CD1c-positive myeloid dendritic cell (primary cell): ENCODE measurements around the gene CTAG1B.
"Not testable (repeated sequence)": the region's sequence is repeated elsewhere in the genome, so short reads cannot be mapped to it uniquely, and the experiment has no call there.

Experiments used
- DNase-seq: peaks from one replicate; pipeline ENCODE4 v3.0.0-alpha.2; 2016; ENCODE audit errors: extremely low spot score

CTAG1B gene

DNA sequence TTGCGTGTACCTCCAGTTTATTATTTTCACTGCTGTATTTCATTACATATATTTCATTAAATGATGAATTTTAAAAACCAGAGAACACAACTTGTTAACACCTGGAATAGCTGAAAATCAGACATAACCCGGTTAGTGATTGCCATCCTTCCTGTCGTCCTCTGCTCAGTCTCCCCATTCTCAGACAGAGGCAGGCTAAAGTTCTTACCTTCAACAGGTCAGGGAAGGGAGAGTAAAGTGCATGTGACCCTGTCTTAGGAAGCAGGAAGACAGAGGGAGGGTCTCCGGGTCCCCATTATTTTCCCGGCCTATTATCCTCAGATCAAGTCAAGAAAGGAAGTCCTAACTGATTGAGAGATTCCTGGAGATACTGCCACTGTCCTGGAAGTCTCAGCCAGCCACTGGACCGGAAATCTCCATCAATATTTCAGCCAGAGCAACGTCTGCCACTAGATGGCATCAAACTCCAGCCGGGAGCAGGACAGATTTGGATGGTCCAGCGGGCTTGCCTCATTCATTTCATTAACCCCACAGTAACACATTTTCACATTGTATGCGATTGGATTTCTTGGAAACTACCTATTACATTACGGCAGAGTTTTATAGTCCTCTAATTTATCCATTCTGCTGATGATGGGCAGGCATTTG is 1.8 kb upstream of the CTAG1B start:
- not testable (repeated sequence) for DNase-seq

DNA sequence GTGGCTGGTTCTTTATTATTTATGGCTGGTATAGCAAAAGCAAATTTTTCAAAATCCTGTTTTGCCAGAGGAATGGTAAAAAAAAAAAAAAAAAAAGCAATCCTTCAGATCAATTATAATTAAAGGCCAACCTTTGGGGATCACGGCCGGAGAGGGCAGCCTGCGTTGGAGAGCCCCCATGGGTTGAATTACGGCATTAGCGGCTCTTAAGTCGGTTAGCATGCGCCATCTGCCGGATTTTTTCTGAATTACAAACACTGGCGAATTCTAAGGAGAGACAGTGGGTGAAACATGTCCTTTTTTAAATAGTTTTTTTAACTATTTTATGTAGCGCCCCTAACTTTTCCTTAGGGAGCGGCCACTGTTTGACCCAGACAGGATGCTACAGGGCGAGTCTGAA is 5.5 kb downstream of the CTAG1B start:
- DNase-seq: not testable (repeated sequence)

DNA sequence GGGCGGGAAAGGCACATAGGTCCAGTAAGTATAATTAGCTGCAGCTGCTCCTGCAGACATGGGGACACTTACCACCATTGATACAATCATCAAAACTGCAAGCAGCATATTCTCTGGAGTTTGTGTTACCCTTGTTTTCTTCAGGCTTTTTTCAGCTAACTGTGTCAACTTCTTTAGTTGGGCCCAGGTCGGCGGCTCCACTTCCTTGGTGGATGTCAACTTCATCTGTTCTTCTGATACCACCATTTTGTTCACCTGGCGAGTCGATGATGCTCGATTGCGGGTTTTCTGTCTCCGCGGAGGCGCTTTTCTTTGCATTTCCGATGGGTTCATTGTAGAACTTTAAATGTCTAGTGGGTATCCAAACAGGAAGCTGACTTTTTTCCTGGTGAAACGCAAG is 7.9 kb downstream of the CTAG1B start:
- not testable (repeated sequence) for DNase-seq

DNA sequence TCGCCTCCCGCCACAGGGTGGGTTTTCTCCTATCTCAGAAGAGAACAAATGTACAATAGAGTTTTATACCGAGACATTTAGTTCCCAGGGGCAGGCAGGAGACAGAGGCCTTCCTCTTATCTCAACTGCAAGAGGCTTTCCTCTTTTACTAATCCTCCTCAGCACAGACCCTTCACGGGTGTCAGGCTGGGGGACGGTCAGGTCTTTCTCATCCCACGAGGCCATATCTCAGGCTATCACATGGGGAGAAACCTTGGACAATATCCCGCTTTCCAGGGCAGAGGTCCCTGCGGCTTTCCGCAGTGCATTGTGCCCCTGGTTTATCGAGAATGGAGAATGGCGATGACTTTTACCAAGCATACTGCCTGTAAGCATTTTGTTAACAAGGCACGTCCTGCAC is 10.3 kb downstream of the CTAG1B start:
- DNase-seq: not testable (repeated sequence)

DNA sequence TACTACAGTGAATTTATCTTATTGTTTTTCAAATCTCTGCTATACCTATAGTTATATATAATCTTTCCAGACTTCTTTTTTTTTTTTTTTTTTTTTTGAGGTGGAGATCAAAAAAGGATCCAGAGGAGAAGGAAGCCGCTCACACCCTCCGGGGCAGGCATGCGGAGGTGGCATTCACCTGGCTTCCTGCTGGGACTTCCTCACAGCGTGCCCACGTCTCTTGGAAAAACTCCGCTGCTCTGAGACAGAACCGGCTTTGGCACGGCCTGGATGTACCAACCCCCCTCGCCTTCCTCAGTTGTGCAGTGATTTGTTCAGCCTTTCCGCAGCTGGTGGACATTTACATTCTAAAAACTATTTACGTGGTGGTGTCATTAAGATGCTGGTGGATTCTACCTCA is 11.1 kb downstream of the CTAG1B start:
- not testable (repeated sequence) for DNase-seq

DNA sequence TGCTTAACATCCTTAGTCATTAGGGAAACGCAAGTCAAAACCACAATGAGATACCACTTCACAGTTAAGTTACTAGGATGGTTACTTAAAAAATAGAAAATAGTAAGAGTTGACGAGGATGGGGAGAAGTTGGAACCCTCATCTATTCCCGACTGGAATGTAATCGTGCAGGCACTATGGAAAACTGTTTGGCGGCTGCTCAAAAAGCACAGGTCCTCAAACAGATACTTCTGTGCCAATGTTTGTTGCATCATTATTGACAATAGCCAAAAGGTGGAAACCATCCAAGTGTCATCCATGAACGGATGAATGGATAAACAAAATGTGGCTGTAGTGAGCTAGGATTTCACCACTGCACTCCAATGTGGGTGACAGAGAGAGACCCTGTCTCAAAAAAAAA is 11.7 kb downstream of the CTAG1B start:
- DNase-seq: no peak

DNA sequence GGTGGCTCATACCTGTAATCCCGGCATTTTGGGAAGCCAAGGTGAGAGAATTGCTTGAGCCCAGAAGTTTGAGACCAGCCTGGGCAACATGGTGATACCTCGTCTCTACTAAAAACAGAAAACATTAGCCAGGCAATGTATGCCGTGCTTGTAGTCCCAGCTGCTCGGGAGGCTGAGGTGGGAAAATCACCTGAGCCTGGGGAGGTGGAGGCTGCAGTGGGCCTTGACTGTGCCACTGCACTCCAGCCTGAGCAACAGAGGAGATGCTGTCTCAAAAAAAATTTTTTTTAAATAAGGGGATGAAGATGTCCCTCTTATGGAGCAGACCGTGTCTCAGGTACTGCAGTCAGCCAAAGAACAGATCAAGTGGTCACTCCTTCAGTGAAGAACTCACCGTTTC is 13.5 kb downstream of the CTAG1B start:
- DNase-seq: no peak

DNA sequence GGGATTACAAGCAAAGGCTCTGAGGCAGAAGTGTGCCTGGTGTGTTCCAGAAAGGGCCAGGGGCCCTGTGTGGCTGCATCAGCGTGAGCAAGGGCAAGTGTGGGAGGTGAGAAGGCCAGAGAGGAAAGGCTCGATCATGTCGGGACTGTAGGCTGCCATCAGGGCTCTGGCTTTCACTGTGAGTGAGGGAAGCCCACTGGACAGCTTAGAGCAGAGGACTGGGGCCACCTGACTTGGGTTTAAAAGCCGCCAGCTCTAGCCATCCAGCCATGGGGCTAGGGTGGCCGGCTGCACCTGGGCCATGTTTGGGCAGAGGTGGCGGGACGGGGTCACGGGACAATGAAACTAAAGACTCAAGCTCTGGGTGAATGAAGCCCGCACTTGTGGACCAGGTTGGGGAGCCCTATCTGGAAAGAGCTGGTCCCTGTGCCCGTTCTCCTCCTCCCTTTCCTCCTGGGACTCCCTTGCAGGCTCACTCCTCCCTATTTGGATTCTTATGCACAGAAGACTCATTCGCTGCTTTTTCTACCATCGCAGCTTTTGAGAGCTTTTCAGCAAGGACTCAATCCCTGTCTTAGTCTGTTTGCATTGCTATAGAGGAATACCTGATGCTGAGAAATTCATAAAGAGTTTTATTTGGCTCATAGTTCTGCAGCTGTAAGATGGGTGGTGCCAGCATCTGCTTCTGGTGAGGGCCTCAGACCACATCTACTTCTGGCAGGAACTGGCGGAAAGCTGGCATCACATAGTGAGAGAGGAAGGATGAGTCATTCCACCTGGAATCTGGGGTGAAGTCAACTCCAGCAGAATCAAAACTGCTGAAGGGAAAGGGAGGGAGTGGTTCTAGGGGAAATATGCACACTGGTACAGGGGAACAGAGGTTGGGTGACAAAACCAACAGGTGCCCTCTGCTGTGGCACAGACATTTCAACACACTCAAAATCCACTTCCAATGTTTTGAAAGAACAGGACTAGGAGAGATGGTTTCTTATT is 15.3 kb downstream of the CTAG1B start:
- peak; percentile 6 for DNase-seq

DNA sequence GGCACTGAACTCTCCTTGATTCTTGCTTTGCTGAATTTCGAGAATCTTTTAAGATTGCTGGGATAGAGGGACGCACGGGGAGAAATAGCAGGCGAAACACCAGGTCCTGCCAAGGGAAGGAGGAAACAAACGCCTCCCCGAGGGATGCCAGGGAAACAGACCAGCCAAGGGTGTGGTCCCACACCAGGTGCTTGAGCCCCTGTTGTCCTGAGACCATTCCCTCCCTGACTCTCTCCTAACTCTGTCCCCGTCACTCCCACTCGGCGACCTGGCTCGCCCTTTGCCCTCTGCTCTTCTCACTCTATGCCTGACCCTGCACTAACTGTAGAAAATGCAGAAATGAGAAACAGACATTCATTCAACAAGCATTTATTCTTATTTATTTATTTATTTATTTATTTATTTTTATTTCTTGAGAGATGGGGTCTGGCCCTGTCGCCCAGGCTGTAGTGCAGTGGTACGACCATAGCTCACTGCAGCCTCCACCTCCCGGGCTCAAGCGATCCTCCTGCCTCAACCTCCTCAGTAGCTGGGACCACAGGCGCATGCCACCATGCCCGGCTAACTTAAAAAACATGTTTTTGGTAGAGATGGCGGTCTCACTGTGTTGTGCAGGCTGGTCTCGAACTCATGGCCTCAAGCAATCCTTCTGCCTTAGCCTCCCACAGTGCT is 16.2 kb downstream of the CTAG1B start:
- no peak for DNase-seq

DNA sequence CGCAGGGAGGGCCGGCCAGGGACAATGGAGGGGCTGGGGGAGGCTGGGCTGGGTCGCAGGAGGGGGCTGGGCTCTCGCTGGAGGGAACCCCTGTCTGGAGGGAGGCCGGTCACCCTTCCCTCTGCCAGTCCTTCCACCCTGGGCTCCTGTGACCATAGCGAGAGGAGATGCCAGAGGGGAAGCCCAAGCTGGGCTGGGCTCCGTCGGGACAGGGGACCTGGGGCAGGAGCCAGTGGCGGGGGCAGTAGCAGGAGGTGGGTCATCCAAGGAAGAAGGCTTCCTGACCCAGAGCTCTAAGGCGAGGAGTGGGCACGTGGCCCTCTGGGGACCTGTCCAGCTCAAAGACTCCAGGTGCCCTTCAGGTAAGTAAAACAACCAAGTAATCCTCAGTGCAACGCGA is 16.9 kb downstream of the CTAG1B start:
- no peak for DNase-seq

DNA sequence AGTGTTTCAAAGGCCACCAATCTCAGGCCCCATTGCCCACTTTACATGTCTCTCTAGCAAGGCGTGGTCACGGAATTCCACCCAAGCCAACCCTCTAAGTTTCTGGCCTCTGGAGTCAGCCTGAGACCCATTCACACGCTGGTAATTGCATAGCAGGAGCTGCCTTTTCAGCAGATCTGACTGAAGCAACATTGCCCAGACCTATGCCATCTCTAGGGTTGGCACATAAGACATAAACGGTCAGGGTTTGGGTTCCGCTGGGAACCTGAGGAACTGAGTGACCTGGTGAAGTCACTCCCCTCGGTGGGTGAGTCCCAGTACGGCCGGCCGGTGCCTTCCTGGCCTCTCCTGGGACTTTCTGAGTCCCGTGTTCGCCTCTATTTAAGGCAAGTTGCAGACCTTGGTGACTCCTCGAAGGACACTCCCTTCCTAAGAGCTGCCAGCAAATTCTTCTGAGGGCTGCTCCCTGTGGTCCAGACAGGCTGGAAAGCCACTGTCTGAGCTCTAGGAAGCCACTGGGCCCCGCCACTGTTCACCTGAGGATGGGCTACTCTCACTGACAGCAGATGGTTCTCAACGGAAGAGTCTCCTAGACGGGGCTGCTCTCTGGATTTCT is 18.2 kb downstream of the CTAG1B start:
- DNase-seq: no peak

DNA sequence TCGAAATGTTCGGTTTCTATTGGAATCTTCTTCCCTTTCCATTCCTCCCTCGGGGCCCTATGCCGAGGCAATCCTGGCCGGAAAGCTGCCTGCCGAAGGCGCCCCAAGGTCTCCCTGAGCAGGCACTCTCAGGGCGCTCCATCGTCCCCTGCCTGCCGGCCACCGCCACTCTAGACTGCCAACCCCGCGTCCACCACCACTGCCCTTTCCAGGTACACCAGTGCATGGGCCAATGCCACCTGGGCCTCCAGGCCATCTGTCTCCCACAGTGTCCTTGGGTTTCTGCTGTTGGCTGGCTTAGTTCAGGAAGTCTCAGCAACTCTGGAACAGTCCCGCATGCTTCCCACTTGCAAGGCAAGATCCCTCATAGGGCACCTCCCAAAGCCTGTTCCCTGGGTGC is 19.6 kb downstream of the CTAG1B start:
- DNase-seq: no peak

DNA sequence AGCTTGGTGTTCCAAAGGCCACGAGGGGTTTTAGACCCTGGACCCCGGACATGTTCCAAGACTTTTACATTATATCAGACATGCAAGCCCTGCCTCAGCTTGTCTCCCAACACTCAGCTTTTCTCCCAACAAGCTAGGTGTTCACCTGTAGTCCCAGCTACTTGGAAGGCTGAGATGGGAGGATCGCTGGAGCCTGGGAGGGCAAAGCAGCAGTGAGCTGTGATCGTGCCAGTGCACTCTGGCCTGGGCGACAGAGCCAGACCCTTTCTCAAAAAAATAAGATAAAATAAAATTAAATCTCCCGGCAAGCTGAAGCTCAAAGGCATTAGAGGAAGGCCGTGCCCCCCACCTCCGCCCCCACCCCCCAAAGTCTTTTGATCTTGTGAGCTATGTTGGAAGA is 20.4 kb downstream of the CTAG1B start:
- no peak for DNase-seq

DNA sequence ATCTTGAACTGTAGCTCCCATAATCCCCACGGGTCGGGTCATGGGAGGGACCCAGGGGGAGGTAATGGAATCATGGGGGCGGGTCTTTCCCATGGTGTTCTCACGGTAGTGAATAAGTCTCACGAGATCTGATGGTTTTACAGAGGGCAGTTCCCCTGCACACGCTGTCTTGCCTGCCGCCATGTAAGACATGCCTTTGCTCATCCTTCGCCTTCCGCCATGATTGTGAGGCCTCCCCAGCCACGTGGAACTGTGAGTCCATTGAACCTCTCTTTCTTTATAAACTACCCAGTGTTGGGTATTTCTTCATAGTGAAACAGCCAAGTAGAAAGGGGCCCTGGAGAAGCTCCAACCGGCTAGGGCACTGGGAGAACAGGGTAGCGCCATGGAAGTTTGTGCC is 21.9 kb downstream of the CTAG1B start:
- no peak for DNase-seq

DNA sequence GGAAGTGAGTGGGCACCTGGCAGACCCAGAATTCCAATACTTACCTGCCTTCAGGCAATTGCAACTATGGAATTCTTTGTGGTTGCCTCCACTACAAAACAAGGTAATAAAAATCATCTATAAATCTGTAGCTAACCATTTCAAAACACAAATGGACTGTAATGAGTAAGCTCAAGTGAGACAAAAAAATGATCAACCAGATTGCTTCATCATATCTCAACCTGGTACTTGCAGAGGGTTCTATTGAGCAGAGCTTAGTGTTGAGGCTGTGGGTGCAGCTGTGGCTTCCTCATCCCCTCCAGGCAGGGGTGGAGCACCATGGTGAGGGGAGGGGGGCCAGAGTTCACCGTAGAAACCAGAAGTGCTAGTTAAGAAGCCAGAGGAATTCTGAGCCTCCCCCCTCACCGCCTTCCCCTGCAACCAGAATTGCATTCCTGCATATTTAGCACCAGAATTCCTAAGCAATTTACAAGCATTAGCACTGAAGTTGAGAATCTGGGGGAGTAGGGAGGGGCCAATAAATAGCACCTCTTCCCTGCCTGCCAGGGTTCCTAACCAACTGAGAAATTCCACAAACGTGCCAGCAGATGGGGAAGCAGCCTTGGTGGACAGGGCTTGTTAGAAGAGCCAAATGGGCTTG is 22.7 kb downstream of the CTAG1B start:
- peak; percentile 21 for DNase-seq

DNA sequence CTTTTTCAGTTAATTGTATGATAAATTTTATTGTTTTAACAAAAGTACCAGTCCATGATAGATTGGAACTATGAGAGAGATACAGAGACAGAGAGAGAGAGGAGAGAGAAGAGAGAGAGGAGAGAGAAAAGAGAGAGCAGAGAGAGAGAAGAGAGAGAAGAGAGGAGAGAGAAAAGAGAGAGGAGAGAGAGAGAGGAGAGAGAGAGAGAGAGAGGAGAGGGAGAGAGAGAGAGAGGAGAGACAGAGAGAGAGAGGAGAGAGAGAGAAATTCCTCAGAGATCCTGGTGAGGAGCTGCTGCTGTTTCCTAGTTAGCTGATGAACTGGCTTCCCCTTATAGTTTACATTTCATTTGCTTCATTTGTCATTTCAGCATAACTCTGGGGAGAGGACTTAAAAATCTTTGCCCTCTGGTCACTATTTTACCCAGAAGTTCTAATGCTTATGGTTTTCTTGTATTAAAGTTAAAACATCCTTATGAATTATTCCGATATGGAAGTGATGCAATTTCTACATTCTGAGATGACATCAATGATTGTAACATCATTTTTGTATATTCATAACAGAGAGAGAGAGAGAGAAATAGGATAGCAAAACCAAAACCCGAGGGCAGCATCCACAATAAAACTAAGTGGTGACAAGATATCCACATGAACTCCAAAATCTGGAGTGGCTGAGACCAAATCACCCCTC is 23.4 kb downstream of the CTAG1B start:
- no peak for DNase-seq

DNA sequence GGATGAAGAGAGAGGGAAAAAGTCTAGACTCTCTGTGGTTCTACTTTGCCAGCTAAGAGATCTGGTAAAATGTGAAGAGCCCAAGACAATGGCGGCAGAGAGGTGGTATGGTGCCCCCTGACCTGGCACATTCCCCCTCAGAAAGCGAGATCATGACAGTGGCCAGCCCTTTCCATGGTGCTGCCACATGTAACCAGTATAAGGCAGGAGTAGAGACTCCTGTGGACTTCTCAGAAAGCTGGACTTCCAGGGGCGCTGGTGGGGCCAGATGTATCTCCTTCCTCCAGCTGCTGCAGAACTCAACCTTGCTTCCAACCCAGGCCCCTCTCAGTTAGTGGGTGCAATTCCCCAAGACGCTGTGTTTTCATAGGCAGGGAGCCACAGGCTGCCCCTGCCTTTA is 24.6 kb downstream of the CTAG1B start:
- DNase-seq: no peak

DNA sequence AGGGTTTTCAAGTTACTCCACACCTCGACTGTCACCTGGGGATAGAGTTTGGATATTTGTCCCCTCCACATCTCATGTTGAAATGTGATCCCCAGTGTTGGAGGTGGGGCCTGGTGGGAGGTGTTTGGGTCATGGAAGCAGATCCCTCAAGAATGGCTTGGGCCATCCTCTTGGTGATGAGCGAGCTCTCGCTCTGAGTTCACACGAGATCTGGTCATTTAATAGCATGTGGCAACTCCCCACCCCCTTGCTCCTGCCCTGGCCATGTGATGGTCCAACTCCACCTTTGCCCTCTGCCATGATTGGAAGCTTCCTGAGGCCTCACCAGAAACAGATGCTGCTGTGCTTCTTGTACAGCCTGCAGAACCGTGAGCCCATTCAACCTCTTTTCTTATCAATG is 25.9 kb downstream of the CTAG1B start:
- no peak for DNase-seq

DNA sequence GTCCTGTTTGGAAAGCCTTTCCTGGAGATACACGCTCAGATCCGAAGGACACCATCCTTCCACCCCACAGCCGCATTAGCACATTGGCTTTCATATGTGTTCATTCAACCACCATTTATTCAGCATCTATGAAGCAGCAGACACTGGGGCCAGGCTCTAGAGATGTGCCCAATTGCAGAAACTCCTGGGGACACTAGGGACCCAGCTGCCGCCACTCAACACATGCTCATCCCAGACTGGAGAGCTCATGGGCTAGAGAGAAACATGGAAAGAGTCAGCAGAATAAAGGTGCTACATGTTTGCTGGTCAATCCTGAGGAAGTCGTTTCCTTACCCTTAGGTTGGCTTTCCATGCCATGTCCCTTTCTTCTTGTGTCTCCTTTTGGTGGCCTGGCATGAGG is 26.6 kb downstream of the CTAG1B start:
- no peak for DNase-seq

DNA sequence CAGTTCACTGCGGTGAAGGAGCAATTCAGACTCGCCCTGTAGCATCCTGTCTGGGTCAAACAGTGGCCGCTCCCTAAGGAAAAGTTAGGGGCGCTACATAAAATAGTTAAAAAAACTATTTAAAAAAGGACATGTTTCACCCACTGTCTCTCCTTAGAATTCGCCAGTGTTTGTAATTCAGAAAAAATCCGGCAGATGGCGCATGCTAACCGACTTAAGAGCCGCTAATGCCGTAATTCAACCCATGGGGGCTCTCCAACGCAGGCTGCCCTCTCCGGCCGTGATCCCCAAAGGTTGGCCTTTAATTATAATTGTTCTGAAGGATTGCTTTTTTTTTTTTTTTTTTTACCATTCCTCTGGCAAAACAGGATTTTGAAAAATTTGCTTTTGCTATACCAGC is 28.7 kb downstream of the CTAG1B start:
- DNase-seq: not testable (repeated sequence)

DNA sequence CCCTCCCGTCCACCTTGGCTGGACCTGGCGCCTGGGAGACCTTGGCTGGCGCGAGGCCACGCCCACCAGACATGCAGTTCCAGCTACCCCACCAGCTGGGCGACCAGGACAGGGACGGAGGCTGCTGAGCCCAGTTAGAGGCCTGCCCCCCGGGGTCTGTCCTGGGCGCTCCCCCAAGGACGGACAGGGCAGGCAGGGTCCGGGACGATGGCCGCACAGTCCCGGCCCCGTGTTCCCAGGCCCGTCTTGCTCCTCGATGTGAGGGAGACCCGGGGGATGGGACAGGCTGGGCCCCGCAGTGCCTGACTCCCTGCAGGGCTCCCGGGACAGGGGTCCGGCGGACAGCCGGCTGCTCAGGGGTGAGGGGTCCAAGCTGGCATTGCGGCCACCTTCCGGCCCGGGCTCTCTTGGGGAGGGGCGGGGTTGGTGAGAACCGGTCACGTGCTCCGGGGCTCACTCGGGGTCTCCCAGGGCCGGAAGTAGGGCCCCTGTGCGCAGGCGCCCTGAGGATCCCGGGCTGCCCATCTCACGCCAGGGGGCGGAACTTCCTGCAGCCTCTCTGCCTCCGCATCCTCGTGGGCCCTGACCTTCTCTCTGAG is 34.4 kb downstream of the CTAG1B start, which contains the start of gene CTAG1A:
Gene CTAG1A (plus strand): TSS at position 549 of the 599 bp plus-strand sequence. CDS start 74 bp downstream, outside the sequence.
- DNase-seq: not testable (repeated sequence)
